ENCODE measurements around the gene YARS2.

YARS2 gene

DNA sequence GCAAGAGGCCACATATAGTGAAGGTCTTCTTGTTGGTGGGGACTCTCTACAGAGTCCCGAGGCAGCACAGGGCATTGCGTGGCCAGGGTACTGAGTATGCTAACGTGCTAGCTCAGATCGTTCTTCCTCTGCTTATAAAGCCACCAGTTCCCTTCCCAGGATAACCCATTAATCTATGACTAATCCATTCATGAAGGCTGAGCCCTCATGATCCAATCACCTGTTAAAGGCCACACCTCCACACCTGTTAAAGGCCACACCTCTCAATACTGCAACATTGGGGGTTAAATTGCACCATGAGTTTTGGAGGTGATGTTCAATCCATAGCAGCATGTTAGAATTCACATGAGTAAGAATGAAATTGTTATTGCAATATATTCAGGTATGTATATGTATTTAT, 12.8 kb upstream of the YARS2 start:
- Mint-ChIP-seq H3K27me3 (peaks cover 10% of the 10 kb centered on the region), H3K36me3 (ENCODE audit: low read depth) (no peaks in the 10 kb centered on the region), H3K27ac (no peak overlapping the region), H3K9me3 (no peaks in the 10 kb centered on the region), H3K4me3 (no peak overlapping the region), H3K4me1 (ENCODE audit: low read depth) (no peaks in the 10 kb centered on the region)
- no peak for DNase-seq

DNA sequence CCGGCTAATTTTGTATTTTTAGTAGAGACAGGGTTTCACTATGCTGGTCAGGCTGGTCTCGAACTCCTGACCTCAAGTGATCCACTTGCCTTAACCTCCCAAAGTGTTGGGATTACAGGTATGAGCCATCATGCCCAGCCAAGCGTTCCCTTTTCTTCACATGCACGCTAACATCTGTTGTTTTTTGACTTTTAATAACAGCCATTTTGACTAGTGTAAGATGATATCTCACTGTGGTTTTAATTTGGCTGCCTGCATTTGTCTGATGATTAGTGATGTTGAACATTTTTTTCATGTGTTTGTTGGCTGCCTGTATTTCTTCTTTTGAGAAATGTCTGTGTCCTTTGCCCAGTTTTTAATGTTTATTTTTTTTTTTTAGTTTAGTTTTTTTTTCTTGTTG, 10.2 kb upstream of the YARS2 start:
- no peaks in the 10 kb centered on the region for H3K4me1 Mint-ChIP-seq (ENCODE audit: low read depth)

DNA sequence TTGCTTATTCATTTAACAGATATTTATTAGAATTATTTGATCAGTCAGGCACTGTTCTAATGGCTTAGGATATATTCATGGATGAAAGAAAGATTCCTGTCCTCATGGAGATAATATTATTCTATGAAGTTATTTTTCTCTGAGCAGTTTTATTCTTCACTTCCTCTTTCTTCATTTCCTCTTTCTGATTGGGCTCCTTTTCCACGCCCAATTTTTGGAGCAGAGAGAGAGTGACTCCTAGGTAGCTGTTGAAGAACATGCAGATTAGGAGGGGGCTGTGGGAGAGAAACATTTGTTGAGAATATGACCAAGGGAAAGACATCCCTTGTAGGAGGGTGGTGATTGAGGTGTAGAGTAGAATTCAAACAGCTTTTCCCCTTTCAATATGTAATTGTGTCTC, 6.0 kb upstream of the YARS2 start:
- Mint-ChIP-seq H3K27ac (no peak overlapping the region), H3K4me3 (no peak overlapping the region)
- no peak for DNase-seq

More for the DNA sequence above, 10.2 kb upstream of the YARS2 start:
- H3K27me3 Mint-ChIP-seq, result peaks cover 10% of the 10 kb centered on the region
- H3K27ac Mint-ChIP-seq, result no peak overlapping the region
- DNase-seq, result no peak
- H3K4me3 Mint-ChIP-seq, result no peak overlapping the region
- no peaks in the 10 kb centered on the region for H3K36me3 Mint-ChIP-seq (ENCODE audit: low read depth)
- no peaks in the 10 kb centered on the region for H3K9me3 Mint-ChIP-seq

DNA sequence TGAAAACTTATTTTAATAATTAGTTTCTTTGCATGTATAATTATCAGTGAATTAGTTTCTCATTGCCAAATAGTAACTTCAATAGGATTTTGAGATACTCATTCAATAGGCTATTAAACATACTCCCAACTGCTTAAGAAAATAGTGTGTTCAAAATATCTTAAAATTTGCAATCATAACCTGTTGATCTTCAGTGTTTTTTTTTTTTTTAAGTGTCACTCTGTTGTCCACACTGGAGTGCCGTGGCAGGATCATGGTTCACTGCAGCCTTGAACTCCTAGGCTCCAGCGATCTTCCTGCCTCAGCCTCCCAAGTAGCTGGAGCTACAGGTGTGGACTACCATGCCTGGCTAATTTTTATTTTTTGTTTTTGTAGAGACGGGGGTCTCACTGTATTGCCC, 1.5 kb upstream of the YARS2 start:
- Mint-ChIP-seq H3K27me3 (no peaks in the 10 kb centered on the region), H3K9me3 (no peaks in the 10 kb centered on the region), H3K4me1 (ENCODE audit: low read depth) (peaks cover 22% of the 10 kb centered on the region), H3K27ac (no peak overlapping the region), H3K4me3 (no peak overlapping the region), H3K36me3 (ENCODE audit: low read depth) (peaks cover 34% of the 10 kb centered on the region)
- no peak for DNase-seq

More for the DNA sequence above, 6.0 kb upstream of the YARS2 start:
- no peaks in the 10 kb centered on the region for H3K36me3 Mint-ChIP-seq (ENCODE audit: low read depth)
- no peaks in the 10 kb centered on the region for H3K9me3 Mint-ChIP-seq
- H3K27me3 Mint-ChIP-seq, result peaks cover 2% of the 10 kb centered on the region
- no peaks in the 10 kb centered on the region for H3K4me1 Mint-ChIP-seq (ENCODE audit: low read depth)

DNA sequence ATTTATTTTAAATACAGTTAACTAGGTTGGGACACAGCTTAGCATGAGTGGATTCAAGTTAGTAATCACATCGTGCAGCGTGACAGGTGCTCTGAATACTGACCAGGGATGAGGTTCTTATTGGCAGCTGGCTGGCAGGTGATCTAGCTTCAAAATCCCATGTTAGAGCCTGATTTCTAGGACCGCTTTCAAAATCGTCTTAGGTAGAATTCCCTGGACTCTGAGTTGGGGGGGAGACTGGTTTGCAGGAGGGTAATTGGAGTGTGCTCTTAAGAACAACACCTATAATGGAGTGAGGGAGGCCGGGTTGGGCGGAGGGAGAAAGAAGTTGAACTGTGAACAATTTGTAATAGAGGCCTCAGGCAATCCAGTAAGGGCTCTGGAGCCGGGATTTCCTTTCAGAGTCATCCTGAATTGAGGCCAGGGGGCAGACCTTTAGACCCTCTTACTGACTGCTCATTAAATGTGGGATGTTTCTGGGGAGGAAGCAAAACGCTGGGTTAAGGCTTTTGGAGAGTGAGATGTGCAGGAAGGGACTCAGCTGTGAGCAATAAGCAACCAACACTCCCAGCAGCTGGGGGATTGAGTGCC, 874 bp upstream of the YARS2 start:
- Mint-ChIP-seq H3K36me3 (ENCODE audit: low read depth) (peaks cover 40% of the 10 kb centered on the region), H3K4me3 (peak overlapping the region; percentile 94)

DNA sequence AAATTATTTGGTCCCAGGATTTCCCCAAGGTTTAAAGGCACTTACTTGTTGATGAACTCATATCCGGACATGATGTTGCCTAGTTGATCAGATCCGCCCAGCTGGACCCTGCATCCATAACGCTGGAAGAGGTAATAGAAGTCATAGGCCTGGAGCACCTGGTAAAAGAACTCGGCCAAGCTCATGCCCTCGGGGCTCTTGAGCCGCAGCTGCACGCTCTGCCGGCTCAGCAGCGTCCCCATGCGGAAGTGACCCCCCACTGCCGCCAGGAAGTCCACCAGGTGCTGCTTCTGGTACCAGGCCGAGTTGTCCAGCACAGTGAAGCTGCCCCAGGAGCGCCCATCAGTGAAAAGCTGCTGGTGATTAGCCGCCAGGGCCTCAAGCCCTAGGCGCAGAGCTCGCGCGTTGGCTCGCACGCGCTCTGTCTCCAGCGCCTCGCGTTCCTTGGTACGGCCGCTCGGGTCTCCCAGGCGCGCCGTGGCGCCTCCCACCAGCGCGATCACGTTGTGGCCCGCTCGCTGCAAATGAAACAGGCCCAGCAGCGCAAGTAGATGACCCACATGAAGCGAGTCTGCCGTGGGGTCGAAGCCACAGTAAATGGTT, 545 bp downstream of the YARS2 start:
- H3K9me3 Mint-ChIP-seq, result no peaks in the 10 kb centered on the region
- H3K27ac Mint-ChIP-seq, result peak overlapping the region; percentile 96

More for the DNA sequence above, 874 bp upstream of the YARS2 start:
- H3K27ac Mint-ChIP-seq, result peak overlapping the region; percentile 96
- peaks cover 24% of the 10 kb centered on the region for H3K4me1 Mint-ChIP-seq (ENCODE audit: low read depth)
- no peaks in the 10 kb centered on the region for H3K27me3 Mint-ChIP-seq
- no peak for DNase-seq
- no peaks in the 10 kb centered on the region for H3K9me3 Mint-ChIP-seq

DNA sequence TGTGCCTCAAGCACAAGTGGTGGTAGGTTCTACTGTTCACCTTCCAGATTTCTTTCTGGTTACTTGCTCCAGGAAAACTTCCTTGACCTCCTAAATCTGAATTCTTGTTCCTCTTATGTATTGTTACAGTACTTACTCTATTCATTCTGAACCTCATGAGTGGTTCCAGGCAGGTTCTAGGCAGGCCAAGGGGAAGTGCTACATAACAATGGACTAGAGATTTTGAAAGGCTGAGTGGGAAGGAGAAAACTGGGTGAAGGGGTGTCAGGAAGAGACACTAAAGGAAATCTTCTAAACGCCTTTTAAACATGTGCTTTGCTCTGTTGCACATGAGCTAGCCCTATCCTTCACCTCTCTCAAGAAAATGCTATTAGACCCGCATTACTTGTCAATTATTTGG, 1.6 kb downstream of the YARS2 start:
- Mint-ChIP-seq H3K36me3 (ENCODE audit: low read depth) (peaks cover 62% of the 10 kb centered on the region), H3K27me3 (no peaks in the 10 kb centered on the region), H3K4me1 (ENCODE audit: low read depth) (peaks cover 26% of the 10 kb centered on the region), H3K27ac (peak overlapping the region; percentile 96), H3K9me3 (no peaks in the 10 kb centered on the region), H3K4me3 (peak overlapping the region; percentile 94)
- DNase-seq, result no peak

More for the DNA sequence above, 545 bp downstream of the YARS2 start:
- H3K4me3 Mint-ChIP-seq, result peak overlapping the region; percentile 94
- H3K4me1 Mint-ChIP-seq (ENCODE audit: low read depth), result peaks cover 26% of the 10 kb centered on the region
- peaks cover 54% of the 10 kb centered on the region for H3K36me3 Mint-ChIP-seq (ENCODE audit: low read depth)
- peak; percentile 82 for DNase-seq
- H3K27me3 Mint-ChIP-seq, result no peaks in the 10 kb centered on the region

DNA sequence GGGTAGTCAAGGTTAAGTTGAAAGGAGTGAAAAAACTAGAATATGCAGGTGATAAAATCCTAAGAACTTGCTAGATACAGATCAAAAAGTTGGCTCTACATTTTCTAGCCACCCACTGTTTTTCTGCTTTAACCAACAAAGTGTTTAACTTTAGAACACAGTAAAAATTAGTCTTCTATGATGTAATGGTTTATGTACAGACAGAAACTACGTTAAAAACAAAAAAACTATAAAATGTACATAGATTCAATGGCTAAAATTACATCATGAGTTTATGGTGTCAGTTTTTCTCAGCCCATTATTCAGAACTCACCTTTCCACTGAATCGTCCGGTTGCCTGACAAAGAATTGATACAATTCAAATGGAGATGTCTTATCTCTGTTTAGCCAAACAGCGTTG, 2.1 kb downstream of the YARS2 start:
- DNase-seq, result no peak
- H3K4me1 Mint-ChIP-seq (ENCODE audit: low read depth), result peaks cover 26% of the 10 kb centered on the region
- H3K9me3 Mint-ChIP-seq, result no peaks in the 10 kb centered on the region
- H3K27ac Mint-ChIP-seq, result peak overlapping the region; percentile 96
- peak overlapping the region; percentile 94 for H3K4me3 Mint-ChIP-seq
- no peaks in the 10 kb centered on the region for H3K27me3 Mint-ChIP-seq
- H3K36me3 Mint-ChIP-seq (ENCODE audit: low read depth), result peaks cover 67% of the 10 kb centered on the region

DNA sequence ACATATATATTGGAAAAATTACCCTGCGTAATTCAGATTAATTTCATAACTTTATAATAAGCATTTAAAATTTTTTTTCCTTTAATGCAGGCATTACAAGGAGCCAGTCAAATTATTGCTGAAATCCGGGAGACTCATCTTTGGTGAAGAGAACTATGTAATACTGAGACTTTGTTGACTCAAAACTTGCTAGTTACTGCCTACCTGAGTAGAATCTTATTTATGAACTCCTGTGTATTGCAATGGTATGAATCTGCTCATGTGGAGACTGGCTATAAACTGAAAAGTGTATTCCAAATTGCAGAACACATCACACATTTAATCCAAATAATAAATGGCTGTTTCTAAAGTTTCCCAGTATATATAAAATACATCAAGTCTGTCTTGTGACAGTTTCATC, 12.4 kb downstream of the YARS2 start:
- Mint-ChIP-seq H3K36me3 (ENCODE audit: low read depth) (peaks cover 97% of the 10 kb centered on the region), H3K9me3 (no peaks in the 10 kb centered on the region), H3K4me3 (no peak overlapping the region), H3K27ac (peak overlapping the region; percentile 60), H3K4me1 (ENCODE audit: low read depth) (peaks cover 25% of the 10 kb centered on the region), H3K27me3 (no peaks in the 10 kb centered on the region)
- DNase-seq, result no peak

DNA sequence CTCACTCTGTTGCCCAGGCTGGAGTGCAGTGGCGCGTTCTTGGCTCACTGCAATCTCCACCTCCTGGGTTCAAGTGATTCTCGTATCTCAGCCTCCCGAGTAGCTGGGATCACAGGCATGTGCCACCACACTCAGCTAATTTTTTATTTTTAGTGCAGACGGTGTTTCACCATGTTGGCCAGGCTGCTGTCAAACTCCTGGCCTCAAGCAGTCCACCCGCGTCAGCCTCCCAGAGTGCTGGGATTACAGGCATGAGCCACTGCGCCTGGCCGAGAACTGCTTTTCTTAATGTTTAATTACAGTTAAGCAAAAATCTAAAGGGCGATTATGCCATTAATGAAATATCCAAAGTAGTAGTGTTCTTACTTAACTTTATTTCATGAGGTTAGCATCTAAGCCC, 13.6 kb downstream of the YARS2 start:
- no peak for DNase-seq
- Mint-ChIP-seq H3K27me3 (no peaks in the 10 kb centered on the region), H3K9me3 (no peaks in the 10 kb centered on the region), H3K27ac (peak overlapping the region; percentile 22), H3K4me3 (no peak overlapping the region), H3K36me3 (ENCODE audit: low read depth) (peaks cover 97% of the 10 kb centered on the region), H3K4me1 (ENCODE audit: low read depth) (peaks cover 26% of the 10 kb centered on the region)

DNA sequence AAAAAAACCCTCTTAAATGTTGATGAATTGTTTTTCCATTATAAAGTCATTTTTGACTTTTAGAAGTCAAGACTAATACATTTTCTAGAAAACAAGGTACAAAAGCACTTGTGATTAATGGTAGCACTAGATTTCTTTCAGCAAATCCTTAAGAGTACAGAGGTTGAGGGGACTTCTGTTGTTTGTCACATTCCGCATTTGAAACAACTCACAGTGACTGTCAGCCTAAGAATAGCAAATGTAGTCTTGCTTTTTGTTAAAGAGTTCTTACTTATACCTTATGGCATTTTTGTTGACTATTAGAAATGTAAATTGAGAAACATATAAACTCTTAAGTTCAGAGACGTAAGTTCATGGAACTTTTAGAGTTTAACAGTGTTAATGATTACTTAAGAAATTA, 16.4 kb downstream of the YARS2 start:
- H3K4me1 Mint-ChIP-seq (ENCODE audit: low read depth), result peaks cover 19% of the 10 kb centered on the region
- no peak for DNase-seq
- H3K36me3 Mint-ChIP-seq (ENCODE audit: low read depth), result peaks cover 95% of the 10 kb centered on the region
- H3K4me3 Mint-ChIP-seq, result no peak overlapping the region
- no peak overlapping the region for H3K27ac Mint-ChIP-seq
- H3K27me3 Mint-ChIP-seq, result no peaks in the 10 kb centered on the region
- H3K9me3 Mint-ChIP-seq, result no peaks in the 10 kb centered on the region

DNA sequence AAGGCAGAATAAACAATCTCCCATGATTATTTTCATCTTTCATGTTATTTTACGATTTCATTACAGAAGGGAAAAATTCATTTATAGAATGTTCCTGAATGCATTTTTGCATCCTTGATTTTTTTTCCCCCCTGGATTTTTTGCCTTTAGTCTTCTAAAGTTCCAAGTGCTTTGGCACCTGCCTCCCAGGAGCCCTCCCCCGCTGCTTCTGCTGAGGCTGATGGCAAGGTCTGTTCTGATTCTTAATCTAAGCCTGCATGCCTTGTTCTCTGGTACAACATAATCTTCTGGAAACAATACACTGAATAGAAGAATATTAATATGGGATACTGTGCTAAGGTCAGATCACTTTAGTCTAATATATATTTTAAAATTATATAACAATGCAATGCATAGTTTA, 18.0 kb downstream of the YARS2 start:
- Mint-ChIP-seq H3K27ac (no peak overlapping the region), H3K27me3 (no peaks in the 10 kb centered on the region), H3K4me3 (no peak overlapping the region), H3K36me3 (ENCODE audit: low read depth) (peaks cover 93% of the 10 kb centered on the region), H3K9me3 (no peaks in the 10 kb centered on the region), H3K4me1 (ENCODE audit: low read depth) (peaks cover 12% of the 10 kb centered on the region)
- DNase-seq, result no peak

DNA sequence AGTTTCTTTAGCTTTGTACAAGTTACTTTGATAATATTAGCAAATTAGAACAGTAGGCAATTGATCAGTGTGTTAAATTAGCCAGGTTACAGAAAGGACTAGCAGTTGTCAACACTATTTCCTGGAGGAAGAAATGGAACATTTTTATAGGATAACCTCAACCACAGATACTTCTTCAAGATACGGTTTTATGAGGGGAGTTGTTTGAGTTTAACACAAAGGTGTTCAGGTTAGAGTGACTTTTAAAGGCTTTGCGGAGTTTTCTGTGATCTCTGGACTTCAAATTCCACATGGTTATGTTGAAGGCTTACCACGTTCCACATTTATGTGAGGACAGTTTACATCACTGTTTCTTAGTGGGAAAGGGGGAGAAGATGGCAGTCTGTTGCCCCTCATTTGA, 19.3 kb downstream of the YARS2 start:
- H3K4me3 Mint-ChIP-seq, result no peak overlapping the region
- H3K4me1 Mint-ChIP-seq (ENCODE audit: low read depth), result peaks cover 10% of the 10 kb centered on the region
- peaks cover 93% of the 10 kb centered on the region for H3K36me3 Mint-ChIP-seq (ENCODE audit: low read depth)
- DNase-seq, result no peak
- H3K9me3 Mint-ChIP-seq, result no peaks in the 10 kb centered on the region
- H3K27me3 Mint-ChIP-seq, result no peaks in the 10 kb centered on the region
- peak overlapping the region; percentile 44 for H3K27ac Mint-ChIP-seq

DNA sequence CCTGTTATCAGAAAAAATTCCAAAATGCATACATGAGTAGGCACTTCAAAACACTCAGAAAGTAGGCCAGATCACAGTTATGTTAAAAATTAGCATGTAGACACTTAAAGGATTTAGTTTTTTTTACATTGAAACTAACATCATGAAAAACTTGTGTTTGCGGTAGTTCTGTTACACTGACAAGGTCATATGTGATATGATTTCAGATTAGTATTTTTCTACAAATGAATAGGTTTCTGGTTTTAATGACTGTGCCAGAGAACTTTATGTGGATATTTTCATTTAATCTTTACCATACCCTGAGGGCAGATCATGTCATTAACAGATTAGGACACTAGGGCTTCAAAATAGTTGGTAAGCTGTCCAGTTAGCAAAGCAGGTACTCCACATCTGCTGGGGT, 20.7 kb downstream of the YARS2 start:
- no peak overlapping the region for H3K4me3 Mint-ChIP-seq
- DNase-seq, result no peak
- H3K27ac Mint-ChIP-seq, result no peak overlapping the region
- H3K9me3 Mint-ChIP-seq, result no peaks in the 10 kb centered on the region
- H3K36me3 Mint-ChIP-seq (ENCODE audit: low read depth), result peaks cover 91% of the 10 kb centered on the region
- H3K27me3 Mint-ChIP-seq, result no peaks in the 10 kb centered on the region
- peaks cover 13% of the 10 kb centered on the region for H3K4me1 Mint-ChIP-seq (ENCODE audit: low read depth)

DNA sequence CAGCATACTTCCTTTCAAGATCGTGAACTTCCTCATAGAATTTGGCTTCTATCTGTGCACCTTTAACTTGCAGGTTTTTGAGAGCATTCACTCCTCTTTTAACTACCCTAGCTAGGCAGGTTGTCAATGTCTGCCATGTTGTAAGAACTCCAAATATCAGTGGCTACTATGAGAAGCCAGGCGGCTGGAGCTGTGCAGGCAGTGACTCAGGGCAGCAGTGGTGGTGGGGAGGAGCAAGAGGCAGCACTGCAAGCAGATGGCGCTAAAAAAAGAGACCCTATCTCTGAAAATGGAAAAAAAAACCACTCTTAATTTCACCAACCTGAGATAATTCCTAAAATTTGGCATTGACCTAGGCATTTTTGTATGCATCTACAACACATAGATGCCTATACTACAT, 28.5 kb downstream of the YARS2 start:
- Mint-ChIP-seq H3K36me3 (ENCODE audit: low read depth) (peaks cover 79% of the 10 kb centered on the region), H3K27ac (no peak overlapping the region), H3K4me1 (ENCODE audit: low read depth) (peaks cover 6% of the 10 kb centered on the region), H3K4me3 (no peak overlapping the region), H3K27me3 (no peaks in the 10 kb centered on the region), H3K9me3 (no peaks in the 10 kb centered on the region)
- DNase-seq, result no peak
